NCI-H2081 (cell line): Measurements from ENCODE around the gene HK2.

ENCODE experiments used
- DNase-seq, 2 experiments: peaks; one replicate each; lab custom pipeline; 2025; lab: John Stamatoyannopoulos, UW

HK2 gene

DNA sequence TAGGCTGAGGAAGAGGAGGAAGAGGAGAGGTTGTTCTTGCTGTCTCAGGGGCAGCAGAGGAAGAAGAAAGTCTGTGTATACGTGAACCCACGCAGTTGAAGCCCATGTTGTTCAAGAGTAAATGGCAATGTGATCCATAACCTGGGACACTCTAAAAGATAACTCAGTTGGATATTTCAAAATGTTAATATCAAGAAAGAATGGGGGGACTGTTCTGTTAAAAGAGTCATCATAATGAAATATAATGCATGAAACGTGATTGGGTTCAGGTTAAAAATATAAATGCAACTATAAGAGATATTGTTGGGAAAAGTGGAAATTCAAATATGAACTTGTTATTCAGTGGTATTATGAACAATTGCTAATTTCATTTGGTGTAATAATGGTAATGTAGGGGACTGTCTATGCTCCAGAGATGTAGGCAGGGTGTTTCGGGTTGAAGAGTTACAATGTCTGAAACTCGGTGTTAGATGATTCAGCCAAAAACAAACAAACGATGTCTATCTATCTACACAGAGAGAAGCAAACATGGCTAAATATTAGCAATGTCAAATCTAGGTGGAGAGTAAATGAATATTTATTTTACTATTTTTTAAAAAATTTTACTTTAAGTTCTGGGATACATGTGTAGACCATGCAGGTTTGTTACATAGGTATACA is 103.4 kb downstream of the HK2 start:
- DNase-seq: no peak

DNA sequence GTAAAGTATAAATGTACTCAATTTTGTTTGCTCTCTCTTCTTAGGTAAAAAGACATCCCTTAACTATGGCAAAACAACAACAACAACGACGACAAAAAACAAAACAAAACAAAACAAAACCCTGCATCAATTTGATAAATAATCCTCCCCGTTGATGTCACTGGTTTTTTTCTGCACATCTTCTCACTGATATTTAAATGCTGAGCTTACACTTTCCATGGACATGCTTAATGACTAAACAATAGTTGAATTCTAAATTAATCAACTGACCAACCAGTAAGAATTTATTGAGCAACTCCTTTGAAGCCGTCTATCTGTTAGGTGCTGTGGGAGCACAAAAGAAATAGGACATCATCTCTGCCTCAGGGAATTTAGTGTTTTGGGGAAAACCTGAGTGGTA is 104.3 kb downstream of the HK2 start:
- no peak for DNase-seq

DNA sequence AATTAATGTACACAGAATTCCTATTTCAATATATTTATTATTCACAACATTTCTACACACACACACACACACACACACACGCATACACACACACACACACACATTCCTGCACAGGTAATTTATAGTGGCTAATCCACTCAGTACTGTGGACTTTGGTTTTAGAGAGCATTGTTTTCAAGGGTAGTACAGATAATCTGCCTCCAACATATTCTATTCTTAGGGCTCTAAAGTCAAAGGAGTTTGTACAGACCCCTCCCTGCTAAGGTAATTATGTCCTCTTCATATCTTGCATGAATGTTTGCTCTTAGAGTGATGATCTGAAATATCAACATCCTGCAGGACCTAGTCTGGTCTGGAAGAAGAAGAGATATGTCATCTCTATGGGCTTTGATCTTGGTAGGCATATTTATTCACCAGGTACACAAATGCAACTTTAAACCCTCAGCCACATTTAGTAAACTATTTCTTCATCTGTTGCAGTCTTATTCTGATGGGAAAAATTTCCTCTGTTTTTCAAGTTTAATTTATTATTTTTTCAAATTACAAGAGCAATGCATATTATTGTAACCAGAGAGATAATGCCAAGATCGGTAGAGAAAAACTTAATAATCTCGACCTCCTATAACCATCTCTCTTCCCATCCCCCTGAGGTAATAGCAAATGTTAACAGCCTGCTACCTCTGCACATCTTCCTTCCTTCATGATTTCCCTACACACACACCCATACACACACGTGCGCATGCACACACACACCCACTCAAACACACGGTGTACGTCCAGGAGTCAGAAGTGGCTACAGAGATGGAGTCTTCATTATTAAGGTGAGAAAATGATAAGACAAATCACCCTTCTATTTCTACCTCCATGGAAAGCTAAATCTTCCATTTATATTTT is 106.2 kb downstream of the HK2 start:
- DNase-seq: no peak

DNA sequence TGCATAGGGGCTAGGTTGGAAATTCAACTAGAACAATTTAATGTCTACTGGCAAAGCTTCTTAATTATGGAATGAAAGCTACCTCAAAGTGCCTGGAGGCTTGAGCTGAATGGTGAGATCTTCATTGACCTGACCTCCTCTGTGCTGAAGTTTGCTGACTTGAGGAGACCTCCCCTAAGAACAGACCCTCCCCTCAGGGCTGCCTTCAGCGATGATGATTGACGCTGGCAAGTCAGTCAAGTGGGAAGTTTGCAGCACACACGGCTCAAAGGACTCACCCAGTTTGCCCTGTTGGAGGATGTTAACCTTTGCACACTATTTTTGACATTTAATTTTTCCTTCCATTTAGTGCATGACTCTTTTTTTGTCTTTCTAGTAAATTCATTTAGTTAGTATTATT is 107.4 kb downstream of the HK2 start:
- no peak for DNase-seq

DNA sequence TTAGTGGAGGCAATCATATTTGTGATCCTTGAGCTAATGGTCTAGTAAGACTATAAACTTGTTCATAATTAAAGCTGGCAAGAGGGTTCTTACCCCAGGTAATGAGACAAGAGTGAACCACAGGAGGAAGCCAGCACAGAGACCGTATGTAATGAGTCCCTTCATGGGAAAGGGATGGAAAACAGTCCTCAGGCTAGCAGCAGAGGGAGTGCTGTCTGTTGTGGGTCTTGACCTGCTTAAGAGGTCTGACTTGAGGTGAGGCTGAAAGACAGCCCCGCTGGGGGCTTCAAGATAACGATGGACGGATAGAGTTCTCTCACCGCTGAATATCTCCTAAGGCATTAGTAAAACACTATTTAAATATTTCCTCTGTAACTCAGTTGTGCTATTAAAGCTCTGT is 108.3 kb downstream of the HK2 start:
- DNase-seq: no peak
